OCI-LY3 (cell line): ENCODE results near the gene TTC28.

ENCODE experiments used
- EZH2phosphoT487 ChIP-seq: fragments of 200-600 bp; shearing (Covaris generic); IDR thresholded peaks from 2 replicates; pipeline ENCODE4 v1.6.1; 2018; ENCODE audit warnings: antibody characterized with exemption, mixed run types, low read depth
- TF ChIP-seq, protein P1 (sequence below): fragments of 200-600, 300-600 bp; sonication (generic); IDR thresholded peaks from 2 replicates; pipeline ENCODE4 v1.5.1; 2014; ENCODE audit warnings: antibody characterized with exemption, low read length, low read depth

DNA sequence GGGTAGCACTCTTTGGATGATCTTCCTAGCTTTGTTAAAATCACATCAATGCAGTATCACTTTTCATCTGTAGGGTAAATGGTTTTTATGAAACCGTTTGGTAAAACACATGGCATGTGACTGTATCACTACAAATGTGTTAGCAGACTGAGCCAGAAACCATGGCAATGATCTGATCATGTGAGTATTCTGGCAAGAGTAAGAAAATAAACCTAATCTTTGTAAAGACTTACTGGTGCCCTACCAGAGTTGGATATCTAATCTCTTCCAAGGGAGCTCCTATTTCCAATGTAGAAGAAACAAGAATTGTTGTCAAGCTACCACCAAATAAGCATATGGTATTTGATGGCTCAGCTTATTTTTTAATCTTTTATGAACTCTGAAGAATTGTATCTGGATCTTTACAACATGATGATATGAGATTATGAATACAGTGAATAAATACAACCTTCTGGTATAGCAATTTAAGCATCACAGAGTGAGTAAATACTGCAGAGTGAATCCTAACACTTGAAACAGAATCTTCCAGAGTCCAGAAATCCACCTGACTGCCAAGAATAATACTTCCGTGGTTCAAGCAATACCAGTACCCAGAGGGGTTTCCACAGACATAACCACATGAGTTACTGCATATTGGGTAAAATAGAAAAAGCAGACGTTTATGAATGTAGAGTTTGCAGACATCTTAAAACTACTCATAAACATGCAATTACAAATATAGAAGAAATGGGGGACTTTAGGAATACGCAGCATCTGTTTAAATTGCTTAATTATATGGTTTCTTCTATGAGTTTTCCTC is 238.8 kb downstream of the TTC28 start:
- TF ChIP-seq, protein P1, sequence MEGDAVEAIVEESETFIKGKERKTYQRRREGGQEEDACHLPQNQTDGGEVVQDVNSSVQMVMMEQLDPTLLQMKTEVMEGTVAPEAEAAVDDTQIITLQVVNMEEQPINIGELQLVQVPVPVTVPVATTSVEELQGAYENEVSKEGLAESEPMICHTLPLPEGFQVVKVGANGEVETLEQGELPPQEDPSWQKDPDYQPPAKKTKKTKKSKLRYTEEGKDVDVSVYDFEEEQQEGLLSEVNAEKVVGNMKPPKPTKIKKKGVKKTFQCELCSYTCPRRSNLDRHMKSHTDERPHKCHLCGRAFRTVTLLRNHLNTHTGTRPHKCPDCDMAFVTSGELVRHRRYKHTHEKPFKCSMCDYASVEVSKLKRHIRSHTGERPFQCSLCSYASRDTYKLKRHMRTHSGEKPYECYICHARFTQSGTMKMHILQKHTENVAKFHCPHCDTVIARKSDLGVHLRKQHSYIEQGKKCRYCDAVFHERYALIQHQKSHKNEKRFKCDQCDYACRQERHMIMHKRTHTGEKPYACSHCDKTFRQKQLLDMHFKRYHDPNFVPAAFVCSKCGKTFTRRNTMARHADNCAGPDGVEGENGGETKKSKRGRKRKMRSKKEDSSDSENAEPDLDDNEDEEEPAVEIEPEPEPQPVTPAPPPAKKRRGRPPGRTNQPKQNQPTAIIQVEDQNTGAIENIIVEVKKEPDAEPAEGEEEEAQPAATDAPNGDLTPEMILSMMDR = no peak
- TF ChIP-seq EZH2phosphoT487 = no peak
